AG08396 (cell line): ENCODE results near the gene CEP112.

Source experiments
- DNase-seq: peaks from one replicate; pipeline ENCODE4 v3.0.0; 2012; ENCODE audit warnings: low spot score, mixed read lengths

CEP112 gene

DNA sequence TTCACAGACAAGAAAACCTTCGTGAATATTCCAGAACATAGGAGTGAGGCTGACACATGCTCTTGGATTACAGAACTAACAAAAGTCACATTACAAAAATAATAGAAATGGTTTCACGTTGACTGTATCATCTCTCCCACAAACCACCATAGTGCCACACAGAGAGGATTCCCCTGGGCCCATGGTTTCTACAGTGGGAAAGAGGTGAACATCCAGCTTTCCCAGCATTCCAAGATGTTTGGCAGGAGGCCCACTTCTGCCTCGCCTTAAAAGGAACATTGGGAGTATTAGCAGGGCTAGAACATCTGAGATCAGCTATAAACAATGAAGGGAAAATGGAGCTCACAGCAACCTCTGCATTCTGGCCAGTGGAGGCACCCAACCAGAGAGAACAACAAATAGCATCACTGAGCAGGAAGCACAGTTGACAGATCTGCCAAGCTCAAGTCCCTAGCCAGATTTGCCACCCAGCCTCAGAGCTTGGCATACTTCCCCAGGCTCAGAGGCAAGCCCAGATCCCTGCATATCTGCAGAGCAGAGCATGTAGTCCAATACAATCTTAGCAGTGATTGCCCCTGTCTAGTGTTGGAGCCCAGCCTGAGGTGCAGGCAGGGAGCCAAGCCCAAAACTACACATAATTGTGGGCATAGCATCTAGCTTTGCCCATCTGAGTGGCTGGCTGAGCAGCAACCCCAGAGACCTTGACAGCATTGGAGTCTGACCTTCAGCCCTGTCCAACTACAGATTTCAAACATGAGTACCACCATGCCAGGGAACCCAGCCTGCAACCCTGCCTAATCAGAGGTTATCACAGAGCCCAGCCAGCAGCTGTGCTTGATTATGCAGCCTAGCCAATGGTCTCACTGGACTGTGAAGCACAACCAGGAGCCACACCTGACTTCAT is 260.4 kb downstream of the CEP112 start:
- DNase-seq = peak; percentile 17

DNA sequence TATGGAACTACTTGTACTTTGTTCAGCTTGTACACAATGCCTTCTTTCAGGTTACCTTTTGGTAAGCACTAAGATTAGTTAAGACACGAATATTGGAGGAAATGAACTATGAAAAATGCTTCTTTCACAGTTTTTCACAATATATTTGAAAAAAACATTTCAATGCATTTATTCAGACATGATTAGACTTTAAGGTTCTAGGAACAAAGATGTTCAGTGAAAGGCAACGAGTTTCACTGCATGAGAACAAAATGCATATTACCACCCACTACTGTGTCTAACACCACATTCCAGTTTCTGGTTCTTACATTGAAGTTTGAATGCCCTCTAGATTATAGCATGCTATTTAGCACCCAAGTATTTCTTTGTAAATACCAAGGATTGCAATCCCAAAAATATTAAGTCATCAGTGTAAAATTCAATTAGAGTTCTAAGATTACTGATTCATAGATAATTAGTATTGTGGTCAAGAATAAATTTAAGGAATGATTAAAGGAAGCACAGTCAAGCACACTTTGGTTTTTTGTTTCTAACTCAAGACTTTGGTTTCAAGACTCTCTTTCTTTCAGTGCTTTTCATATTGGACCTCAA is 261.7 kb downstream of the CEP112 start:
- DNase-seq = no peak

DNA sequence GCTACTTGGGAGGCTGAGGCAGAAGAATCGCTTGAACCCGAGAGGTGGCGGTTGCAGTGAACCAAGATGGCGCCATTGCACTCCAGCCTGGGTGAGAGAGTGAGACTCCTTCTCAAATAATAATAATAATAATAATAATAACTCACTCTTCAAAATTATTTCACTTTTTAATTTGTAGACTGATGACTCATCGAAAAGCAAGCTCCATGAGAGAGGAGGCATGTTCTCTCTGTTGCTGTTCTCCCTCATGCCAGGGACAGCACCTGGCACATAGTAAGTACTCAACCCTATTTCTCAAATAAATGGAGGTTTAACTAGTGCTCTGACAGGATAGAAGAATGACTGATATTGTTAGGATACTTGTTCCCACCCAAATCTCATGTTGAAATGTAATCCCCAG is 265.3 kb downstream of the CEP112 start:
- no peak for DNase-seq

DNA sequence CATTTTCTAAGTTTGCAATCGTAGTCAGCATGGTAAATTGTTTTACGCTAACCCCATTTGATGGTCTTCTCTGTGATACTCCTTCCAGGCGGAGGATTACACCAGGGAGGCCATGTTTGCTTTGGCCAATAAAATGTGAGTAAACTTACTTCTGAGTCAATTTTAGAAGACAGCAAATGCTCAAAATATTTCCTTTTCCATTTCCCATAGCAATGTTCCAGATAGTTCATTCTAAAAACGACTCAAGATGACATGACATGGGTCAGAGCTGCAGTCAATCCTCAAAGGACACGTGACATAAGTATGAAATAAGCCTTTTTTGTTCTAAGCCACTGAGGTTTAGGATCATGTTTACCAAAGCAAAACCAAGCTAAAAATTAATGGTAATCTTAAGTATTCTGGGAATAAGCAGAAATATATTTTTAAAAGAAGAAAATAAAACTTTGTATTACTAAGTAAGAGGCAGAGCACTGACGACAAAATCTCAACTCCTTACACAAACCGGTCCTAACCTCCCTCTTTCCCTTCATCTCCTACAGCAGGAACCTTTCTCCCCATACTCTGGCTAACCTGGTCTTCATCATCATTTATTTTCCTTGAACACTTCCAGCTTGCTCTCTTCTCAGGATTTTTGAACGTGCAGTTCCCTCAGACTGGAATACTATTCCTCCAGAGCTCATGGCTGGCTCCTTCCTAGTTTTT is 266.2 kb downstream of the CEP112 start:
- no peak for DNase-seq

- DNase-seq = no peak
These were observed 270.9 kb downstream of the CEP112 start for GRCh38 chr17:65920996-65921395.

DNA sequence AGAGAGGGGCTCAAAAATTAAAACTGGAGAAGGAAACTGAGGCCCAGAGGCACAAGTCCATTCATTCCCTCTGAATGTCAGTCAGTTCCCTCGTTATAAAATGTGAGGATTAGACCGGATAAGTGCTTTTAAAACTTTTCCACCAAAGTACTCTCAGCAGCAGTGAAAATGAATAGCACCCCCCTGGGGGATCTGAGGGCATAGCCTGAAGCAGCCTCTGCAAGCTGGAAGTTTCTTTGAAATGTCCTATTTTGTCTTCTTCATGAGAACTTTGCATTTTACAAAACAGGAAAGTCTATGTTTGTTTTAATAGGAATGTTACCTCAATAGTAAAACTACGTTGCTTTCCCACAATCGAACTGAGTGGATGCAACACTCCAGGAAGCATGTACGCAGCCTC is 273.0 kb downstream of the CEP112 start:
- no peak for DNase-seq

- DNase-seq = no peak
These were observed 273.4 kb downstream of the CEP112 start for GRCh38 chr17:65918500-65918899.

GRCh38 chr17:65917560-65917959 is 274.4 kb downstream of the CEP112 start:
- DNase-seq = no peak

GRCh38 chr17:65916425-65916824 is 275.5 kb downstream of the CEP112 start:
- DNase-seq = no peak

- no peak for DNase-seq
These were observed 277.1 kb downstream of the CEP112 start for GRCh38 chr17:65914784-65915342.

DNA sequence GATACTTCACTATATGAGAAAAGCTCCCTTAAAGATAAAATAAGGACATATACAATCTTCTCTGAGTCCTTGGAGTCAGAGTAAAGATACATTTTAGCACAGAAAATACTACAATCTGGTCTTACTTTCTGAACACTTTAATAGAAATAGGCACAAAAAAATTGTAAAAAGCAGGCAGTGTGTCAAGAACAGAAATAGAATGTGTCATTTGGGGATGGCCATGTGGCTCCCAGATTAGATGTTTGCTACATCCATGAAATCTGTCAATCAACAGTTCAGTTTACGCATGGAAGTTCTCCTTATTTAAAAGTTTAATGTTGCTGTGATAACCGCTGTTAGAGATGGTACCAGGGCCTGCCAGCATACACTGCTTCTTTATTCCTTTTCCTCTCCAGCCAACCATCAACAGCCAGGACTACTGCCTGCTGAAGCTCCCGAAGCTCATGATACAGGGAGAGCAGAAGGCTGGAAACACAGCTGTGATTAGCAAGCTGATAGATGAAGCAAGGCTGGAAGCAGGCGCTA is 278.5 kb downstream of the CEP112 start:
- DNase-seq = no peak

DNA sequence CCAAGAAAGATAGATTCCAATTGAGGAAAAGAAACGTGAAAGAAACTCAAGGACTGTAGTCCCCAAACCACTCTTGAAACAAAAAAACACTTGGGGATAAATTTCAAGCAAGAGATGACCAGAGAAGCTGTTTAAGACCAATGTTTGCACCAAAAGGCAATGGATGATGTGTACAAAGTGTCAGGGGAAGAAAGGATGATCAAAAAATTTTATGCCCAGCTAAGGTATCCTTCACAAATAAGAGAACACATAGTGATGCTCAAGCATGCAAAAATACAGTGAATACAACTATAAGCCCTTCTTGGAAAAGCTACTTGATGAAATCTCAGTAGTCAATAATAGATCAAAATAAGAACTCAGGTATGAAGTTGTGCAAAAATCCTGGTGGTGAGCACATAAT is 281.1 kb downstream of the CEP112 start:
- DNase-seq = no peak

DNA sequence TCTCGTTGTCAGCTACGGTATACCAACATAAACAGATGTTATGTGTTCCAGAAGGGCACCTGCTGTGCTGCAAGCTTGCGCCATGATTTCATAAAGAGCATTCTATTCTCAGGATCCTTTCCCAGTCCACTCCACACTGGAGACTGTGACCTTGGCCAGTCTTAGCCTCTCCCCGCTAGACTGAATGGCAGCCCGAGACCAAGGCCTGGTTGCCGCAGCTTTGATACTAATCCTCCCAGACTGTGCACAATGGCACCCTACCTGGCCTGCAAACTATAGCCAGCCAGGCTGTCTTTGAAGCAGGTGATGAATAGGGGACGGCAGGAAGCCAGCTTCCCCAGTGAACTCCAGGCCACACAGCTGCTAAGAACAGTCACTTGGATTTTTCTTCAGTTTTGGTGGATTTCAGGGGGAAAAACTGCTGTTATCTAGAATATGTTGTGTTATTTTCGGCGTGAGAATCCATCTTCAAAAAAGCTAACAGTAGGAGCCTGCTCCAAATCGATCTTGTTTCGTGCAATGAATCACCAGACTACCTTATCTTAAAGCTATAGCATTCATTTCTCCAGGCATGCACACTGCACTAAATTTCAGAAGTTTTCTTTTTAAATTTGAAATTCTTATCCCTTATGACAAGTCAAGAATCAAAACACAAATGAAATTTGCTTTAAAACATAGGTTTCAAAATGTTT is 289.0 kb downstream of the CEP112 start:
- no peak for DNase-seq

GRCh38 chr17:65902155-65902554 is 289.8 kb downstream of the CEP112 start:
- DNase-seq = no peak

DNA sequence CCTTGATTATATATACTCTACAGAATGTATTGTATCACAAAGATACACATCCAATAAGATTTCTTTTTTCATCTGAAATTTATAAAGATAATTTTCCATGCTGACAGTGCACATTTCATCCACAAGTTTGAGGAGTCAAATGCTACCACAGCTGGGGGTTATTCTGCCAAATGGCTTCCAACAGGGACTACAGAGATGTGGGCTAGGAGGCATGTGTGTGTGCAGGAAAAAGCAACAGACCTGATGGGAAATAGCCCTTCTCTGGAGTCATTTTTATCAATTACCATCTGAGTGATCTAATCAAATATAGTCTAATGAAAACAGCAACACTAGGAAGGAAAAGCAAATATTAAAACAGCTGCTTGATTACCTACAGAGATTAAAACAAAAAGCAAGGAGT is 290.5 kb downstream of the CEP112 start:
- no peak for DNase-seq

DNA sequence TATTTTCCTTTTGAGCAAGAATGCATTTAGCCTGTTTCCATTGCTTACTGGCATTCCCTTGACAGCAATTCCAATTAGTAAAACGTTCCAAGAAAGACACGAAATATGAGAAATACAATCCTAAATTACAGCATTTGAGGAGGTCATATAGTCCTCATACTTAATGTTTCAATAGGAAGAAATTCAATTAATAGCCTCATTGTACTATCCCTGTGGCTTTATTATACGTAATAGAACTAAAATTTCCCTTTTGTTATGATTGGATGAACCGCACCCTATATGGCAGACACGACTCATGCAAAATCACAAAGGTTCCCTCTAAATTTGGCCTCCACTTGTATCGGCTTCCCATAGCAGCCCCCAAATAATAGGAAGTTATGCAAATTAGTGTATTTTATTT is 291.7 kb downstream of the CEP112 start:
- DNase-seq = no peak

- no peak for DNase-seq
These were observed 293.3 kb downstream of the CEP112 start for GRCh38 chr17:65898651-65899050.

DNA sequence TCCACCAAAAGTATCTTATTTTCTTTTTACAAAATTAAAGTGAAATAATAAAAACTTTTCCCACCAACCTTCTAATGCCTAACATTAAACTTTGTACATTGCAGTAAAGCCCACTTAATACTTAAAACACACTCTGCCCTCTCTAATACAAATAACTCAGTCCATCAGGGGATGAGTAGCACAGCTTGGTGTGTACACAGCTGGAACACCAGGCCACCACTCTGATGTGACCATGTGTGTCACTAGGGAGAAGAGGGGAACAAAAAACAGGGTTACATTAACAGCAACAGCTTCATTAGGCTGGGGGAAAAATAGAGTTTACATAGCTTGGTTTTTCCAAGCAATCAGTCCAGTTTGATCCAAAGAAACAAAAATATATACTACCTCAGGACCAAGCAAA is 295.0 kb downstream of the CEP112 start:
- DNase-seq = no peak

DNA sequence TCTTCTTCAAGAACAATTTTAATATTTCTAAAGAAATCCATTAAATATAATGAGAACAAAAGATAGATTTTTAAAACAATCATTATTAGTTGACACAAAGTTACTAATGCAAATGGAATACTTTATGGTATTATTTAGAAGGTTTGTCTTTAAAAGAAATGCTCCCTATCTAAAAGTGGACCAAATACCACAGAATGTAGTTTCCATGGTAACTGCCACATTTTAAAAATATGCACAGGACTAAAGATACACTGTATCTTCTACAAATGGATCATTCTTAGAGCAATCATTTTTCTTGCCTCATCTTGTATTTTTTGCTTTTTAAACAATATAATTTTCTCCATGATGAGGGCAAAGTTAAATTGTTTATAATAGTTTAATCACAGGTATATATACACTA is 296.0 kb downstream of the CEP112 start:
- DNase-seq = no peak

DNA sequence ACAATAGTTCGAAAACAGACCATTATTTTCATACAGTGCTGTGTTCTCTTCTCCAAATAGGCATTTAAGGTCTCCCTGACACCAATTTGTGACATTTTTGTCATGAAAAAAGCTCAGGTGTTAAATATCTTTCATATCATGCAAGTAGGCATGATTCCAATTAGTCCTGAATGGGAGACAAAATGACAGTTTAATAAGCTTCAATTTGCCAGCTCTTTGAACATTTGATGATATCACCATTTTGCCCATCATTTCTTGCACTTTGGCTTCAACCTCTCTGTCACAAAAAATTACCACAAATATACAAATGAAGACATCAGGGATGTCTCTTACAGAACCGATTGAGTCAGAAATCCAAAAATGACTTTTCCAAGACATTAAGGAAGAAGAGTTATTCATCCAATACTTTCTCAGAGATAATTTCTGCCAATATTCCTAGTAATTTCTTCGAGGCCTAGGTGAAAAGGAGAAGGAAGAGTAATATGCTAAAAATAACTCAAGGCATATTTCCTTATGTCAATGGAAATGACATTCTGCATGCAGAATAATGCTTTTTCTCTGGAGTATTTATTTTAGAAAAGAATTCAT is 298.1 kb downstream of the CEP112 start:
- no peak for DNase-seq

DNA sequence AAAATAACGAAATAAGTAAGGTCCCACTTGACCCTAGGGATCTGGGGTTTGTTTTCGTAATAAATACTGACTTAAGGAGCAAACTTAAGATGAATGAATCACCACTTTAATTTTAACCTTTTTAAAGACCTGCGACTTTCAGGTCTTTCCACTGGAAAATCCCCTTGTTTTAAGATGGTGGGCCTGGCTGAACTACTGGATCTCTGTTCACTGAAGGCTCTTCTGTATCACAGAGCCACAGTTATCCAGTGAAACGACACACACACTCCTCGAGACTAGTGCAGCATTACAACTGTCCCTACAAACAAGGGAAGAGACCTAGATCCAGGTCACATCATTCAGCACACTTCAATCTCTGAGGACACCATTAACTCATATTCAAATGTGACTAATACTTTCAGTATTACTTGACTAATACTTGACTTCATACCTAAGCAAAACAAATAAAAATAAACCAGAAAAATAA is 299.0 kb downstream of the CEP112 start:
- DNase-seq = no peak
